ENCODE results near the gene PARVA. TPM values are rescaled to one million over a fixed set of nuclear protein-coding genes. Genes with fewer than 3 reads are reported as not detected.

Gene PARVA
- total and polyA plus RNA-seq, 2 of the 8 experiments (the other 6 are each of a cell fraction or from before 2014, with no cell fraction given), result 3.1 to 13.5 TPM

GRCh38 chr11:12411806-12412727, 34.7 kb downstream of the PARVA start:
- H3K18ac ChIP-seq (ENCODE audit: extremely low read depth, low read length), result peak overlapping the region; percentile 24; the same call in 1 of the 2 replicates
- H3K79me2 ChIP-seq (ENCODE audit: control insufficient read depth in 1 of 2, insufficient read depth in 2 of 2, low read length in 2 of 2), result no peaks in the 10 kb centered on the region
- DNase-seq (ENCODE audit: low read depth in 1 of 2, low spot score in 2 of 2) (peak; percentile 68 to 93), FAIRE-seq (peak; percentile 83)
- H2BK15ac ChIP-seq (ENCODE audit: low read length), result 0 out of 2 replicates have a peak overlapping the region, but pooled peaks have one; percentile 9
- ChIA-PET POLR2A (ENCODE audit: partially characterized antibody) (interaction anchor here (1.0 to 1.7 kb wide), 3 partner anchors 32 to 477 kb away, joined by 3 to 4 read pairs (median 4); partner anchors contain the start of gene PARVA), CTCF (ENCODE audit: partially characterized antibody) (interaction anchor here (0.5 to 4.8 kb wide), 32 partner anchors 10 to 487 kb away, joined by 3 to 33 read pairs (median 4); no protein-coding TSS in a partner anchor)
- peak overlapping the region; percentile 54; the same call in 1 of the 2 replicates for H2BK12ac ChIP-seq (ENCODE audit: low read depth, low read length)
- H2AFZ ChIP-seq (ENCODE audit: low read length), result no peak overlapping the region
- no peak overlapping the region for H3K14ac ChIP-seq (ENCODE audit: insufficient read length)
- no peaks in the 10 kb centered on the region for H3K27me3 ChIP-seq (replicated peaks in 1 of 4; ENCODE audit: control insufficient read depth in 3 of 4, extremely low read depth in 1 of 4, insufficient read depth in 3 of 4, low read length in 3 of 4)
- peaks cover 0 to 7% (median 4%) of the 10 kb centered on the region in 4 experiments; a peak in 4 of 7 replicates for H3K4me1 ChIP-seq (replicated peaks in 1 of 4; ENCODE audit: control insufficient read depth in 3 of 4, insufficient read depth in 4 of 4, low read length in 3 of 4)
- no peak overlapping the region for H3K9ac ChIP-seq (replicated peaks in 1 of 4; ENCODE audit: extremely low read depth in 1 of 4, low read depth in 3 of 4, low read length in 3 of 4)
- no peak overlapping the region for H2BK120ac ChIP-seq (replicated peaks; ENCODE audit: low read depth, low read length)
- no peak overlapping the region for H3K27ac ChIP-seq (ENCODE audit: low read depth, low read length)
- no peak overlapping the region for H2AK5ac ChIP-seq (ENCODE audit: low read depth, low read length)
- H3K56ac ChIP-seq (replicated peaks; ENCODE audit: insufficient read length, low read depth, low read length), result no peak overlapping the region
- no peak overlapping the region for H4K91ac ChIP-seq (replicated peaks; ENCODE audit: insufficient read length, low read length)
- no peak overlapping the region for H4K8ac ChIP-seq (ENCODE audit: extremely low read depth, insufficient read depth, low read length)
- H3K4me3 ChIP-seq (ENCODE audit: extremely low read depth in 1 of 4, insufficient read depth in 2 of 4, low read depth in 3 of 4, low read length in 4 of 4), result no peak overlapping the region
- no peaks in the 10 kb centered on the region for H3K9me3 ChIP-seq (ENCODE audit: insufficient read depth in 2 of 2, low read depth in 1 of 2, low read length in 1 of 2)
- H2BK5ac ChIP-seq (ENCODE audit: low read depth, low read length), result no peak overlapping the region; the same call in 1 of the 2 replicates
- no peak overlapping the region for H3K4ac ChIP-seq (replicated peaks; ENCODE audit: insufficient read length, low read depth, low read length)
- WGBS, 2 experiments (ENCODE audit: extremely low coverage in 1 of 2, insufficient coverage in 1 of 2, insufficient read length in 1 of 2, insufficient replicate concordance in 2 of 2, low coverage in 1 of 2, low lambda C conversion rate in 2 of 2, missing lambda C conversion rate in 1 of 2), result 49% methylated on average over 7 of the region's 7 CpGs; no CpG with 5 or more reads in 1 of the 2 experiments
- H4K20me1 ChIP-seq (replicated peaks in 1 of 2; ENCODE audit: control insufficient read depth in 1 of 2, insufficient read depth in 2 of 2, low read length in 2 of 2), result no peaks in the 10 kb centered on the region
- H2BK20ac ChIP-seq (ENCODE audit: low read length), result peak overlapping the region; percentile 29; the same call in 1 of the 2 replicates
- H3K36me3 ChIP-seq (ENCODE audit: control insufficient read depth in 2 of 4, insufficient read depth in 4 of 4, low read length in 3 of 4), result no peaks in the 10 kb centered on the region
- no peaks in the 10 kb centered on the region for H3K79me1 ChIP-seq (ENCODE audit: low read depth, low read length)
- peak overlapping the region in 1 of 2 experiments; percentile 3; a peak in 1 of 4 replicates for H3K4me2 ChIP-seq (ENCODE audit: insufficient read depth in 1 of 2, low read depth in 2 of 2, low read length in 2 of 2)
- H3K23me2 ChIP-seq (ENCODE audit: low read depth, low read length), result no peaks in the 10 kb centered on the region; the same call in 1 of the 2 replicates
- H4K5ac ChIP-seq (ENCODE audit: insufficient read length, low read depth, low read length), result no peak overlapping the region
- H3K23ac ChIP-seq (ENCODE audit: insufficient read length), result no peak overlapping the region
- TF ChIP-seq CTBP2 (IDR thresholded peaks at IDR 0.05; ENCODE audit: borderline replicate concordance, insufficient read depth, insufficient read length, low read length) (no peak), BRCA1 (IDR thresholded peaks at IDR 0.05; ENCODE audit: low read depth, low read length) (no peak), CTCF (IDR thresholded peaks at IDR 0.05; ENCODE audit: control extremely low read depth in 1 of 3, insufficient read depth in 1 of 3, low read depth in 1 of 3, low read length in 3 of 3) (peak; percentile 83 to 85 (median 85)), NRF1 (IDR thresholded peaks at IDR 0.05; ENCODE audit: low read depth, low read length) (no peak), RAD21 (IDR thresholded peaks at IDR 0.05 in 1 of 2, conservative IDR thresholded peaks at IDR 0.05 in 1 of 2; ENCODE audit: low read depth in 2 of 2, low read length in 2 of 2) (peak; percentile 89 to 90), YY1 (IDR thresholded peaks at IDR 0.05; ENCODE audit: low read depth, low read length) (no peak), KDM4A (IDR thresholded peaks at IDR 0.05; ENCODE audit: low read depth, low read length, severe bottlenecking) (no peak)

Data from H1 (cell line).